ENCODE results near the gene NAV2. TPM values are rescaled to one million over a fixed set of nuclear protein-coding genes. Genes with fewer than 3 reads are reported as not detected.

NAV2 gene
- total RNA-seq, 1 donor from 2014 or later, result 9.1 TPM

GRCh38 chr11:19861171-19861570, 148.5 kb downstream of the NAV2 start:
- no peak for DNase-seq (ENCODE audit: low read depth)

GRCh38 chr11:19862091-19862490, 149.5 kb downstream of the NAV2 start:
- no peak for DNase-seq (ENCODE audit: low read depth)

- DNase-seq (ENCODE audit: low read depth), result peak; percentile 60
These were observed 151.8 kb downstream of the NAV2 start for GRCh38 chr11:19864141-19865140.

GRCh38 chr11:19866037-19866436, 153.4 kb downstream of the NAV2 start:
- no peak for DNase-seq (ENCODE audit: low read depth)

GRCh38 chr11:19866521-19866920, 153.9 kb downstream of the NAV2 start:
- no peak for DNase-seq (ENCODE audit: low read depth)

GRCh38 chr11:19867064-19867463, 154.4 kb downstream of the NAV2 start:
- DNase-seq (ENCODE audit: low read depth), result no peak

GRCh38 chr11:19868281-19868821, 155.7 kb downstream of the NAV2 start:
- peak; percentile 100 for DNase-seq (ENCODE audit: low read depth)

- peak; percentile 91 for DNase-seq (ENCODE audit: low read depth)
These were observed 156.2 kb downstream of the NAV2 start for GRCh38 chr11:19868871-19869270.

GRCh38 chr11:19869466-19869865, 156.8 kb downstream of the NAV2 start:
- peak; percentile 61 for DNase-seq (ENCODE audit: low read depth)

GRCh38 chr11:19869946-19870589, 157.4 kb downstream of the NAV2 start:
- peak; percentile 90 for DNase-seq (ENCODE audit: low read depth)

GRCh38 chr11:19871531-19871930, 158.9 kb downstream of the NAV2 start:
- no peak for DNase-seq (ENCODE audit: low read depth)

- peak; percentile 38 for DNase-seq (ENCODE audit: low read depth)
These were observed 160.0 kb downstream of the NAV2 start for GRCh38 chr11:19872512-19873145.

GRCh38 chr11:19873730-19874129, 161.1 kb downstream of the NAV2 start:
- DNase-seq (ENCODE audit: low read depth), result peak; percentile 67

GRCh38 chr11:19874266-19874665, 161.6 kb downstream of the NAV2 start:
- DNase-seq (ENCODE audit: low read depth), result peak; percentile 56

- DNase-seq (ENCODE audit: low read depth), result no peak
These were observed 164.1 kb downstream of the NAV2 start for GRCh38 chr11:19876750-19877149.

GRCh38 chr11:19878520-19878919, 165.9 kb downstream of the NAV2 start:
- no peak for DNase-seq (ENCODE audit: low read depth)

- no peak for DNase-seq (ENCODE audit: low read depth)
These were observed 166.9 kb downstream of the NAV2 start for GRCh38 chr11:19879307-19880087.

GRCh38 chr11:19880088-19880345, 167.4 kb downstream of the NAV2 start:
- no peak for DNase-seq (ENCODE audit: low read depth)

GRCh38 chr11:19881177-19881576, 168.5 kb downstream of the NAV2 start:
- no peak for DNase-seq (ENCODE audit: low read depth)

GRCh38 chr11:19882356-19882755, 169.7 kb downstream of the NAV2 start:
- DNase-seq (ENCODE audit: low read depth), result no peak

- no peak for DNase-seq (ENCODE audit: low read depth)
These were observed 173.9 kb downstream of the NAV2 start for GRCh38 chr11:19886498-19886897.

All from myocyte (in vitro differentiated cells).